Left lung (tissue), 10 donors: ENCODE results near the gene MRPL40. TPM values are rescaled to one million over a fixed set of nuclear protein-coding genes. Genes with fewer than 3 reads are reported as not detected.

Source experiments
- ATAC-seq: fragments of 200-7000 bp; cut with Tn5 transposase; one replicate; pipeline ENCODE4 v1.9.1; 2020; ENCODE audit warnings: moderate library complexity
- DNase-seq, 4 donors: peaks; one replicate each; pipeline ENCODE4 v3.0.0-alpha.2; 2013 to 2020
- H3K27ac ChIP-seq, 2 donors: fragments of 200-600 bp; sonication (generic) in 1 of 2; one replicate each; pipeline versions ENCODE4 v1.5.0 to v1.8.0; 2020 to 2021
- H3K27me3 ChIP-seq, 2 donors: fragments of 200-600 bp; sonication (generic) in 1 of 2; one replicate each; pipeline versions ENCODE4 v1.5.0 to v1.8.0; 2020 to 2021
- H3K36me3 ChIP-seq, 2 donors: fragments of 200-600 bp; sonication (generic) in 1 of 2; one replicate each; pipeline versions ENCODE4 v1.5.0 to v1.8.0; 2020 to 2021
- H3K4me1 ChIP-seq, 2 donors: fragments of 200-600 bp; one replicate each; pipeline ENCODE4 v1.8.0; 2021
- H3K4me3 ChIP-seq, 2 donors: fragments of 200-600 bp; sonication (generic) in 1 of 2; one replicate each; pipeline versions ENCODE4 v1.5.0 to v1.8.0; 2020 to 2021; ENCODE audit warnings: mild to moderate bottlenecking in 1 of 2
- H3K9me3 ChIP-seq, 2 donors: fragments of 200-600 bp; sonication (generic) in 1 of 2; one replicate each; pipeline versions ENCODE4 v1.5.0 to v1.8.0; 2020 to 2021
- intact Hi-C, 2 donors: fragments of 100-400 bp; cut with DNase I; formaldehyde crosslinking; loops; one replicate each; pipeline versions ENCODE4 v1.11.2 to v1.14.2; 2022
- polyA plus RNA-seq, 6 donors: library from polyadenylated mRNA; unstranded; fragments of 120-200 nt; gene quantifications; one replicate each; pipeline ENCODE4 v1.2.1, GENCODE V29; 2013; ENCODE audit not compliant: insufficient read length in 6 of 6
- total RNA-seq, 2 donors: library from RNA; stranded (reverse); fragmentation: NEBNext Ultra II Directional; extraction: Animal tissue kit (Norgen Biotek cat#: 25700); gene quantifications; one replicate each; pipeline ENCODE4 v1.2.1, GENCODE V29; 2021
- TF ChIP-seq, protein P1 (sequence below), 2 donors: fragments of 200-600 bp; sonication (generic) in 1 of 2; IDR thresholded peaks; one replicate each; pipeline versions ENCODE4 v1.5.0 to v1.8.0; 2021; ENCODE audit warnings: antibody characterized with exemption in 2 of 2
- donor health status: DM: no; HTN: yes; CAD: no.
- donor health status: DM: no; HTN: no; CAD: no.

The MRPL40 gene
- total and polyA plus RNA-seq, 8 donors = 21.9 to 42.6 (median 38.5) TPM

DNA sequence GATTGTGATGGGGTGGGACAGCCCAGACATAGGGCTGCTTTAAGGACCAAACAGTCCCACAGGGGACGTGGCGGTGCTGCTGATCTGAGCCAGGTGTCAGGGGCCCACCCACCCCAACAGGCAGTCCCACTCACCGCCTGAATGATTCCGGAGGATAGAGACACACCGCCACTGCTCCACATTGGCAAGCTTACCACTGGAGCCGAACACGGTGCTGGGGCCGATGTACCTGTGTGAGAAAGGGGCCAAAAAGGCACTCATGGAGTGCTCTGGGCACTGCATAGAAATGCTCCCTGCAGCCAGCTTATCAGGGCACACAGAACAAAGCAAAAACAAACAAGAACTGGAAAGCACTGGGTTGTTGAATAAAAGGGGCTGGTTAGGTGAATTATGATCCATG lies 26.7 kb upstream of the MRPL40 start:
- no peak for DNase-seq
- H3K9me3 ChIP-seq = no peaks in the 10 kb centered on the region
- ATAC-seq = no peak
- no peak overlapping the region for H3K4me3 ChIP-seq
- TF ChIP-seq, protein P1, sequence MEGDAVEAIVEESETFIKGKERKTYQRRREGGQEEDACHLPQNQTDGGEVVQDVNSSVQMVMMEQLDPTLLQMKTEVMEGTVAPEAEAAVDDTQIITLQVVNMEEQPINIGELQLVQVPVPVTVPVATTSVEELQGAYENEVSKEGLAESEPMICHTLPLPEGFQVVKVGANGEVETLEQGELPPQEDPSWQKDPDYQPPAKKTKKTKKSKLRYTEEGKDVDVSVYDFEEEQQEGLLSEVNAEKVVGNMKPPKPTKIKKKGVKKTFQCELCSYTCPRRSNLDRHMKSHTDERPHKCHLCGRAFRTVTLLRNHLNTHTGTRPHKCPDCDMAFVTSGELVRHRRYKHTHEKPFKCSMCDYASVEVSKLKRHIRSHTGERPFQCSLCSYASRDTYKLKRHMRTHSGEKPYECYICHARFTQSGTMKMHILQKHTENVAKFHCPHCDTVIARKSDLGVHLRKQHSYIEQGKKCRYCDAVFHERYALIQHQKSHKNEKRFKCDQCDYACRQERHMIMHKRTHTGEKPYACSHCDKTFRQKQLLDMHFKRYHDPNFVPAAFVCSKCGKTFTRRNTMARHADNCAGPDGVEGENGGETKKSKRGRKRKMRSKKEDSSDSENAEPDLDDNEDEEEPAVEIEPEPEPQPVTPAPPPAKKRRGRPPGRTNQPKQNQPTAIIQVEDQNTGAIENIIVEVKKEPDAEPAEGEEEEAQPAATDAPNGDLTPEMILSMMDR (IDR thresholded peaks at IDR 0.05) = no peak
- H3K36me3 ChIP-seq = peaks cover 2 to 80% of the 10 kb centered on the region in 2 donors
- intact Hi-C loops = no loop called here
- no peaks in the 10 kb centered on the region for H3K27me3 ChIP-seq
- no peaks in the 10 kb centered on the region for H3K4me1 ChIP-seq
- H3K27ac ChIP-seq = no peak overlapping the region

DNA sequence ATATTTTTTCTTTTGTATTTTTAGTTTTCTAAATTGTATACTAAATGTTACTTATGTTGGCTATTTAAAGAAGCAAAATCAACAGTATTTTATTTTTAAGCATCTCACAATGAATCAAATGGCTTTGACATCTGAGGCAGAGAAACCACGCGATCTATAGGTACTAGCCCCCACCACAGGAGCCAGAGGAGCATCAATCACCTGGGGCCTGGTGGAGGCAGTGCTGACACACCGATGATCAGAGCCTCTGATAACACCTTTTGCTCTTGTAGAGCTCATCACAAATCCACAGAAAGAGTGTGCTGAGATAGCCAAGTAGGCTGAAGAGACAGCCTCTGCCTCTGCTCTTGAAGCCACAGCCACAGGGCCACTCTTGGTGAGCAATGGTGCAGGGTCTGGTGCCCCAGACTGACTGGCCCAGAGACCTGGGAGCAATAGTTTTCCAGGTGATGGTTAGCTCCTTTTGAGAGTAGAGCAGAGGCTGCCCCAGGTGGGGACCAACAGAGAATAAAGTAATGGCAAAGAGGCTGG lies 26.0 kb upstream of the MRPL40 start:
- no peak overlapping the region for H3K27ac ChIP-seq

DNA sequence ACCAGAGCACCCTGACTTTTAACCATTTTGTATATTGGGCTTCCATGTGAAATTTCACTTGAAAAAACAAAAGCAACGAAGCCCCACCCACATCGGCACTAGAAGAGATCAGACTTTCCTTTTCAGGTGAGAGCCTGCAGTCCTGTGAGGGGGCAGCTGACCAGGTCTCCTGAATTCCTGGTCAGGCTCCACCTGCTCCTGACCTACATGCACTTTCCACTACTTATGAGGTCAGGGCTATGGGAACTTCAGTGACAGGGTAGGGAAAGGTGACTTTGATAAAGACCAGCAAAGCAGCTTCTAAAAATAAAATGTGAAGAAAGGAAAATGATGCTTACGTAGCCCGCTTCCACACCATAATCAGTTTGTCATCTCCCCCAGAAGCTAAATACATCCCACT lies 25.5 kb upstream of the MRPL40 start:
- Histone ChIP-seq H3K27ac (no peak overlapping the region), H3K9me3 (no peaks in the 10 kb centered on the region), H3K4me3 (no peak overlapping the region), H3K36me3 (peaks cover 2 to 73% of the 10 kb centered on the region in 2 donors), H3K27me3 (no peaks in the 10 kb centered on the region), H3K4me1 (no peaks in the 10 kb centered on the region)
- ATAC-seq (no peak), DNase-seq (no peak)
- intact Hi-C loops = no loop called here
- TF ChIP-seq, protein P1 (IDR thresholded peaks at IDR 0.05) = no peak

More for the DNA sequence above, 26.0 kb upstream of the MRPL40 start:
- no peaks in the 10 kb centered on the region for H3K9me3 ChIP-seq
- H3K4me3 ChIP-seq = no peak overlapping the region
- H3K27me3 ChIP-seq = no peaks in the 10 kb centered on the region
- no peak for DNase-seq
- ATAC-seq = no peak
- intact Hi-C loops = no loop called here
- TF ChIP-seq, protein P1 (IDR thresholded peaks at IDR 0.05) = no peak
- H3K36me3 ChIP-seq = peaks cover 2 to 76% of the 10 kb centered on the region in 2 donors
- no peaks in the 10 kb centered on the region for H3K4me1 ChIP-seq

DNA sequence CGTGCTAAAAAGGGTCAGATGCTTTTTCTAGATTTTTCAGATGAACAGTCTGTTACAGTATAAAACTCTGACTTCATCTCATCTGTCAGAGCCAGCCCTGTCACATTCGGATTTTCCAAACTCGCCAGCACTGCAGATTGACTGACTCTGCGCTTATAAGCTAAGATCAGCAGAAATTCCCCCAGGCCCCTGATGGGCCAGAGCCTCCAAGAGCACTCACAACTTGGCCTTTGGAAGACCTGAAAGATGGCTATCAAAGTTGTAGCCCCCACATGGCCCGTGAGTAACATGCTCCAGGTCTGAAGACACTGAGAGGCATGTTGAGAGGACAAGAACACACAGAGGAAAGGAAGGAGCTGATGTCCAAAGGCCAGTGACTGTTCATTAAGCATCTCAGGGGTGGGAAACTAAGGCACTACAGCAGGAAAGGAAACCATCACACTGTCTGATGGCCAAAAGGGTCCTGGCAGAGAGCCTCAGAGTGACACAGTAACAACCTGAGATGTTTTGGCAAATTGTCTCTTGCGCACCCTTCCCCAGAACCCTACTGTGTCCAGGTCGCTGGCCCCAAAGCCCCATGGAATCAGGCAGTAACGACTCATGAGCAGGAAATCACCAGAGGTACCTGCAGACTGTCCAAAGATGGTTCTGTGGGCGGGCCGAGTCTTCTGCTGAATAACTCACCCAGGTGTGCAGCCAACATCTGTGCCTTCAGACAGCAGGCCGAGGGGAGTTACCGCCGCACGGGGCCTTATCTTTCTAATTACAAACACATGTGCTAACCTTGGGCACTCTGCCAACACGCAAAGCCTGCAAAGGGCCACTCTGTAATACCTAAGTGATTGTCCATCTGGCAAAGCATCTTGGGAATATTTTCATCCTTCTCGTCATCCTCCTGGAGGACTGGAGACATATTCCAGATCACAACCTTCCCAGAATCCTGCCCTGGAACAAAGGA lies 24.4 kb upstream of the MRPL40 start:
- no peak overlapping the region for H3K4me3 ChIP-seq
- no peaks in the 10 kb centered on the region for H3K4me1 ChIP-seq
- no peak overlapping the region for H3K27ac ChIP-seq
- H3K9me3 ChIP-seq = no peaks in the 10 kb centered on the region
- TF ChIP-seq, protein P1 (IDR thresholded peaks at IDR 0.05) = no peak
- H3K36me3 ChIP-seq = peaks cover 2 to 69% of the 10 kb centered on the region in 2 donors
- intact Hi-C loops = no loop called here
- H3K27me3 ChIP-seq = no peaks in the 10 kb centered on the region
- DNase-seq = no peak
- ATAC-seq = no peak

DNA sequence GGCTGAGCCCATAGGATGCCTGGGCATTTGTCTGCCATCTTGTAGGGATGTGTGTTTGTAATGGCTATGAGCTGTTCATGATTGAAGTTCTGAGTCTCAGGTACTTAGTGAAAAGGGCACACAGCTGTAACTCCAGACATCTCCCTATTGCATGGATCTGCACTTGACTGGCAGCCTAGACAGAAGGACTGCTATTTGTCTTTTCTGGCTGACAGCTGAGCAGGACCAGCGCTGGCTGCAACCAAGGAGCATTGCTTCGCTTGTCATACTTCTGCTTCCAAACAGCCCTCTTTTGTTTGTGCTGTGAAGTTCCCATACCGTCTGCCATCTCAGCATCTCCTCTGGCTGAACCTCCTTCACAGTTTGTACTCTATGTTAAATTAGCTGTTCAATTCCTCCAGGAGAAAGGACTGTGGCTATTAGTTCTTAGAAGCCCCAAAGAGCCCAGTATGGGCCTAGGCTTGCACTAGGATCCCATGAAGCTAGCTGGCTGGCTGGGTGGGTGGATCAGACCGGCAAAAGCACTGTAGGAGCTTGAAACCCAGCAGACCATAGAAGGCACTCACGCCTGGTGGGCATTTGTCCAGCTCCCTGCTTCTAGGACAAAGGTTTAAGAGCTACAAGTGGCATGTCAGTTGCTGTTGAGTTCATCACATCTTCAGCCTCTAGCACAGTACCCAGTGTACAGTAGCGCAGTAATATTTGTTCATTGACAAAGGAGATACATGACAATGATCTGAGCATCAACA lies 21.2 kb upstream of the MRPL40 start:
- Histone ChIP-seq H3K4me3 (no peak overlapping the region), H3K27me3 (no peaks in the 10 kb centered on the region), H3K4me1 (no peaks in the 10 kb centered on the region), H3K36me3 (peaks cover 2 to 49% of the 10 kb centered on the region in 2 donors), H3K27ac (no peak overlapping the region), H3K9me3 (no peaks in the 10 kb centered on the region)
- intact Hi-C loops = no loop called here
- DNase-seq (no peak), ATAC-seq (no peak)
- TF ChIP-seq, protein P1 (IDR thresholded peaks at IDR 0.05) = no peak
